ENCODE measurements around the gene ASAP2. TPM values are rescaled to one million over a fixed set of nuclear protein-coding genes. Genes with fewer than 3 reads are reported as not detected.
A peak's percentile ranks its signal among the peaks of the same experiment; 100 is the strongest.

Gene ASAP2
- total and polyA plus RNA-seq, 9 of the 15 experiments (the other 6 are each of a cell fraction or from before 2014, with no cell fraction given) = 0.06 to 4.3 (median 3.1) TPM

GRCh38 chr2:9269695-9270360 is 63.2 kb downstream of the ASAP2 start:
- WGBS (ENCODE audit: insufficient coverage, low coverage, missing lambda C conversion rate) = 30% methylated on average over 8 of the region's 8 CpGs
- Histone ChIP-seq H3K27ac (ENCODE audit: extremely low read depth, low read depth, low read length) (no peak overlapping the region), H2AFZ (ENCODE audit: low read depth, low read length) (no peak overlapping the region), H4K20me1 (replicated peaks; ENCODE audit: control insufficient read depth, insufficient read depth, low read length) (no peaks in the 10 kb centered on the region), H3K4me2 (ENCODE audit: insufficient read depth, low read length) (no peak overlapping the region), H3K4me1 (replicated peaks in 1 of 2; ENCODE audit: control insufficient read depth in 2 of 2, insufficient read depth in 2 of 2, low read length in 2 of 2) (peaks cover 0 to 5% of the 10 kb centered on the region in 2 experiments; a peak in 1 of 5 replicates), H3K9me1 (ENCODE audit: control insufficient read depth, insufficient read depth, low read length) (no peaks in the 10 kb centered on the region), H3K79me2 (ENCODE audit: control insufficient read depth, insufficient read depth, low read length) (no peaks in the 10 kb centered on the region), H3K9me3 (replicated peaks; ENCODE audit: control insufficient read depth, insufficient read depth, low read depth, low read length) (no peaks in the 10 kb centered on the region), H3K9ac (ENCODE audit: insufficient read depth in 1 of 2, low read depth in 2 of 2, low read length in 2 of 2) (peak overlapping the region in 1 of 2 experiments; percentile 22; a peak in 1 of 4 replicates), H3K36me3 (ENCODE audit: control insufficient read depth, insufficient read depth, low read length) (no peaks in the 10 kb centered on the region), H3K27me3 (ENCODE audit: control insufficient read depth in 2 of 2, insufficient read depth in 2 of 2, low read length in 2 of 2) (peaks cover 0 to 6% of the 10 kb centered on the region in 2 experiments; a peak in 2 of 5 replicates), H3K4me3 (no peak overlapping the region)
- DNase-seq (ENCODE audit: extremely low read depth in 1 of 4, low spot score in 3 of 4) (no peak), FAIRE-seq (no peak), ATAC-seq (peak; percentile 40; the same call in 2 of the 3 replicates)
- ChIA-PET CTCF (ENCODE audit: low intra/inter-chr PET ratio) (no interaction called here), POLR2A (interaction anchor here (0.6 kb wide), 2 partner anchors 18 to 184 kb away, joined by 3 read pairs; no protein-coding TSS in a partner anchor)
- BruUV-seq (replicated peaks) = no TSS peak
- in situ Hi-C loops (cut with MboI) = no loop called here
- intact Hi-C loops (cut with micrococcal nuclease) = no loop called here
- TF ChIP-seq, protein P1, sequence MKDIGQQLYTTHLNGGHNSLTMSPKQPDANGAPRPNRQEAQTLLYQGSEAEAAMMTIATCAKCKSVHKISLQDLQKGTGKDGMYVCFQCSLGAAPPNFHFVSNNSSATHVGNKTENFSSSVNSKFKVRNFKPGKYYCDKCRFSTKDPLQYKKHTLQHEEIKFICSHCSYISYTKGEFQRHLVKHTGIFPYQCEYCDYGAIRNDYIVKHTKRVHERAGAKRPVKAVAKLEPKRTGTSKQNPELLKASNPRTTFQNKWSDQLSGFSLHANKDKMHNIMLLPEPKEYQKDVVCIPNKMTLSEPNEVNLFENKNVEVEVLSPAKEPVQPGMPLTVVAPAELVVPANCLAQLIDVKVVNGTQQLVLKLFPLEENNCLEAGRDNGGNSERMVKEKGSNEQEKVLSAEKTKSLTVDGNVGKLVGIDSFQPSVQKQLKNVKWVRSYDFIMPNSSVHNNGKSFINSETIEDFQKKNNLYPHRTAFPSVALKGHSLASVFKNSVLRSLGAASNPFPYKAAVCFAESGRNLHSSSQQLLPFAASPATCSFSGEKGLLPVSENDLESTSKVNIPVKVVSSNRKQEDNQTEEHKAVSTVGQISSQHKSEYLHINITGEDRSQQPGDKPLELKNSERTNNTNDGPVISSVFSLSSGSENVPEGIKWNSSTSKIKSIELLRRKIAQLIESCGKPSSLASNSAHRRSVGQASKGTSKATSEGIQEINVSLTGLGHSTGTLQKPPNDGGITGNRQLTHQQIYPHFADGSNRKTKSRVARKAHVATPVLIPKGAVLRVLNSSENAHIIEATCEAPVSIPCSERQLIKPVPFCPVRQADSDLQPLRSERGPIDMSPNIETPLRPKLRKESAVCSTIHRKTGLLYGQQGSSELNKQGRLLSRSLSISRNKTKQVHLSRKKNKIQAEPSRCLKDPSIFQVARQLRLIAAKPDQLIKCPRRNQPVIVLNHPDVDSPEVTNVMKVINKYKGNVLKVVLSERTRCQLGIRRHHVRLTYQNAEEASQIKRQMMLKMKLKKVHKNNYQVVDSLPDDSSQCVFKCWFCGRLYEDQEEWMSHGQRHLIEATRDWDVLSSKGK (CRISPR knock-in tag; IDR thresholded peaks at IDR 0.05) = no peak
- no peak for TF ChIP-seq ZNF695 (CRISPR knock-in tag; IDR thresholded peaks at IDR 0.05)
- TF ChIP-seq ILF3 (IDR thresholded peaks at IDR 0.05; ENCODE audit: borderline replicate concordance) = no peak
- TF ChIP-seq SIRT6 (IDR thresholded peaks at IDR 0.05; ENCODE audit: low read depth, low read length) = no peak
- no peak for TF ChIP-seq RFX7 (CRISPR knock-in tag; IDR thresholded peaks at IDR 0.05)
- no peak for TF ChIP-seq ZNF445 (CRISPR knock-in tag; IDR thresholded peaks at IDR 0.05; ENCODE audit: low read depth)
- no peak for TF ChIP-seq ZNF263 (CRISPR knock-in tag; IDR thresholded peaks at IDR 0.05; ENCODE audit: borderline replicate concordance)
- no peak for TF ChIP-seq ZNF23 (CRISPR knock-in tag; IDR thresholded peaks at IDR 0.05)
- no peak for TF ChIP-seq SMARCA4 (IDR thresholded peaks at IDR 0.05)
- no peak for TF ChIP-seq SMARCA5 (IDR thresholded peaks at IDR 0.05)
- TF ChIP-seq NEUROD1 (IDR thresholded peaks at IDR 0.05; ENCODE audit: borderline replicate concordance, low read depth, low read length, partially characterized antibody) = no peak
- no peak for TF ChIP-seq GATAD2A (IDR thresholded peaks at IDR 0.05)
- no peak for TF ChIP-seq PURB (CRISPR knock-in tag; IDR thresholded peaks at IDR 0.05; ENCODE audit: low read depth)
- TF ChIP-seq CBX1 (IDR thresholded peaks at IDR 0.05; ENCODE audit: low read depth) = no peak
- TF ChIP-seq RBM22 (IDR thresholded peaks at IDR 0.05; ENCODE audit: low read depth, low read length, poor library complexity, severe bottlenecking) = no peak
- no peak for TF ChIP-seq BRCA1 (IDR thresholded peaks at IDR 0.05)
- TF ChIP-seq BRCA1 (CRISPR knock-in tag; IDR thresholded peaks at IDR 0.05) = no peak
- TF ChIP-seq KHSRP (IDR thresholded peaks at IDR 0.05) = no peak
- TF ChIP-seq PRPF4 (IDR thresholded peaks at IDR 0.05; ENCODE audit: insufficient read depth, low read depth, low read length, poor library complexity, severe bottlenecking) = no peak
- TF ChIP-seq ZBTB8A (IDR thresholded peaks at IDR 0.05; ENCODE audit: partially characterized antibody) = no peak
- no peak for TF ChIP-seq ZNF3 (CRISPR knock-in tag; IDR thresholded peaks at IDR 0.05)
